SU-DHL-6 (cell line): ENCODE results near the gene PDZD2.

ENCODE experiments used
- CTCF ChIP-seq: fragments of 200-600 bp; sonication (generic); IDR thresholded peaks from one replicate; pipeline ENCODE4 v1.5.1; 2017; ENCODE audit warnings: antibody characterized with exemption, mild to moderate bottlenecking, low read length, moderate library complexity; ENCODE audit not compliant: insufficient read depth, poor library complexity, severe bottlenecking
- EZH2phosphoT487 ChIP-seq: fragments of 200-600 bp; sonication (generic), shearing (Covaris generic); conservative IDR thresholded peaks from 2 replicates; pipeline ENCODE4 v1.6.1; 2018; ENCODE audit warnings: mild to moderate bottlenecking, antibody characterized with exemption, low read length, moderate library complexity, mixed read lengths

GRCh38 chr5:31794009-31794408 lies 155.1 kb downstream of the PDZD2 start:
- TF ChIP-seq EZH2phosphoT487: no peak
- TF ChIP-seq CTCF: no peak
